HG03342 (cell line): ENCODE data around the gene TGM3.

Source experiments
- ATAC-seq: cut with Tn5 transposase; IDR thresholded peaks from one replicate; pipeline ENCODE4 v1.9.1; 2021; ENCODE audit warnings: mild to moderate bottlenecking, moderate library complexity; ENCODE audit not compliant: unreplicated experiment

The TGM3 gene

GRCh38 chr20:2305029-2305428, 9.2 kb downstream of the TGM3 start:
- no peak for ATAC-seq

DNA sequence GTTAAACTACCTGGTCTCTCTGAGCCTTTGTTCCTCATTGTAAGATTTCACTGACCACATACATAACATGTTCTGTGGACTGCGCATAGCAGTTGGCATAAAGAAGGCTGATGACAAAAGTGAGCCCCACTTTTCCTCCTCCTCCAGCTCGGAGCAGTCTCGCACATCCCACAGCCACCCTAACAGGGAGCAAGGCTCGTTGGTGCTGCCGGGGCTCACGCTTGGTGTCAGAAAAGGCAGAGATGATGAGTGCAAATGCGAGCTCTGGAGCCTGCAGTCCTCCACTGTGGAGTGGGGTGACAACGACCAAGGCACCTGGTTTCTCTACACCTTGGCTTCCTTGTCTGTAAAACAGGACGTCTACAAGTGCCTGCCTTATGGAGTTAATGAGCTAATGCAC, 9.7 kb downstream of the TGM3 start:
- ATAC-seq, result no peak

DNA sequence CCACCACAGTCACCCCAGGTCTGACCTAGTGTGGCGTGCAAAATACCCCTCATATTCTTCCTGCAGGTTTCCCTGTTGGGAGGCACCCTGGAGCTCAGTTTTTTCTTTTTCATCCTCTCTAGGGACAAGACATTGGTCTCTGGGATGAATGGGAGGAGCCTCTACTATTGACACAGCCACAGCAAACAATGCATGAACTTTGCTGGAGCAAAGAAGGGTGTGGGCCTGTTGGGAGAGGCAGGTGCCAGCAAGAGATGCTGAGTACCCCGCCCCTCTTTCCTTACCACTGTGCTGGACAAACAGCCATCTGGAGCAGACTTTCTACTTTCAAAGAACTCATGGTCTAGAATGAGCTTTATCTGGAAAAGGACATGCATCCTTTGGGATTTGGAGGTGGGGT, 10.1 kb downstream of the TGM3 start:
- ATAC-seq, result no peak

DNA sequence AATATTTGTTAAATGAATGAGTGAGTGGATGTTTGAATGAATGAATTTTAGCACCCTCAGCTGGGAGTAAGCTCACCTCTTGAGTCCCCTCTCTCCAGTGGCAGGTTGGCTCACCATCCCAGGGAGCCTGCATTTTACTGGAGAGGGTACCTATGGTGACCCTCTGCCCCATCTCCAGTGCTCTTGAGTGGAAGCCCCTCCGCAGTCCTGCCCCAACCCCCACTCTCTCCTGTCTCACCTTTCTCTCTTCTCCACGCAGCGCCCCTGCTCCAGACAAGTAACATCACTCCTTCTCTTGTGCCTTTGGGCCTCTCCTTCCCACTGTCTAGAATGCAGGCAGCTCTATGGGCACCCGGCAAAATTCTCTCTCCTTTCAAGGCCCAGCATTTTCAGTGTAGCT, 11.3 kb downstream of the TGM3 start:
- ATAC-seq, result no peak

DNA sequence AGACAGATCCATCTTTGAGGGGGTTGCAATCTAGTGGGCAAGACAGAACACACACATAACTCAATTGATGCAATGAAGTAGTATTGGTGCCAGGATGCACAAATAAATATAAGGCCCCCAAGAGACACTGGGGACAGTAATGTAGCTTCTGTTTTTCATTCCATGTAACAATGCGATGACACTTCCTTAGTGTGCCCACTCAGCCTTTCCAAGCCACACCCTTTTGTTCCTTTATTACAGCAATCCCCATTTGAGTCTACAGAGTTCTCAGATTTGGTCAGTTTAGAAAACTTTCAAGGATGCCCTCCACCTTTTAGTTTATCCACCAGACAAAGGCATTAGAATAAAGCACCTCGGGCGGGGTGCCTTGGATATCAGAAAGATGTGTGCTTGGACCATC, 15.5 kb downstream of the TGM3 start:
- ATAC-seq, result no peak

DNA sequence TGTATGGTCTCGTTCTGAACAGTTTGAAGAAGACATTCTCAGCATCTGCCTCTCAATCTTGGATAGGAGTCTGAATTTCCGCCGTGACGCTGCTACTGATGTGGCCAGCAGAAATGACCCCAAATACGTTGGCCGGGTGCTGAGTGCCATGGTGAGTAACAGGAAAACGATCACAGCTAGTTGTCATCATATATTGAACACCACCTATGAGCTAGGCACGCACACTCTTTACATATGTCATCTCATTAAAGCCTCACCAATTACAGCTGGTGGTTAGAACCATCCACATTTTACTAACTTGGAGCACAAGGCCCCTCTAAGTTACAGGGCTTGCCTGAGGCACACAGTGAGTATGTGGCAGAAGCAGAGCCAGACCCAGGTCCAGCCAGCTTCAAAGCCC, 17.1 kb downstream of the TGM3 start:
- no peak for ATAC-seq

DNA sequence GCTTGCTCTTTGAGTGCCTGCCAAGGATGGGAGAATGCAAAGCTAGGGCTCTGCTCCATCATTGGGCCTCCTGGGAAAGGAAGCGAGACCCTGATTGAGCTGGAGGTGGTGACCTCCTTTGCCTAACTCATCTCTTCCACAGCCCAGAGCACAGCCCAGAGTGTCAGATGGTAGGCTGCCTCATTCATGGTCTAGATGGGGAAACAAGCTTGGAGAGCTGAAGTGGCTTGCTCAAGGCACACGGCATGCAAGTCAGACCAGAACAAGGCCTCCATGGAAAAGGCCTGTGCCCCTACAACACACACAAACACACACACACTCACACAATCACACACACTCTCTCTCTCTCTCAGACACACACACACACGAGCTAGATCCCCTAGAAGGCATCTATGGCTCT, 17.5 kb downstream of the TGM3 start:
- ATAC-seq, result no peak

DNA sequence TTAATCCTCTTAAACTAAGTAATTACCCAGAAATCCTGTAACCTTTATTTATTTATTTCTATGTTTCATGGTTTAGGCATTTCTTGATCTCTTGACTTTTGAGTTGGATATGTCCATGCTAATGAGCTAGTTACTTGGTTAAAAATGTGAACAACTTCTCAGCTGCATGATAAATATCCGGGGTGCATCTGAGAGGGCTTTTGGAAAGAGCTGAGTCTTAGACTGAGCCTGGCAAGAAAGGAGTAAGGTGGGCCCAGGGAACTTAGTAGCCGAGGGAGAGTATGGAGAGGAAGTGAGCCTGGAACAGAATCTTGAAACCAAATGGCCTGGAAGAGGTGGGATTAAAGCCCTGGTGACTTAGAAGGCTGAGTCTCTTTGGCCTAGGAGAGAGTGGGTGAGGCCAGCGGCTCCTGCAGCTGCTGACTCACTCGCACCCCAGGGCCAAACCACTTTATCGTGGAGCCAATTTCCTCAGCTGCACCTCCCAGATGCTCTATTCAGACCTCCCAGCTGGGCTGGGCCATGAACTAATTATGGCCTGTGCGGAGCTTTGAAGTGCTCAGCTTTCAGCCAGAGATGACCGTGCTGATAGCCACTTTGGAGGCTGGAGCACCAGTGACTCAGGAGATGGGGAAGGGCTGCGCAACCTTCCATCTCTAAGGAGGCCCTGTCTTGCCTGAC, 19.1 kb downstream of the TGM3 start:
- ATAC-seq, result no peak

DNA sequence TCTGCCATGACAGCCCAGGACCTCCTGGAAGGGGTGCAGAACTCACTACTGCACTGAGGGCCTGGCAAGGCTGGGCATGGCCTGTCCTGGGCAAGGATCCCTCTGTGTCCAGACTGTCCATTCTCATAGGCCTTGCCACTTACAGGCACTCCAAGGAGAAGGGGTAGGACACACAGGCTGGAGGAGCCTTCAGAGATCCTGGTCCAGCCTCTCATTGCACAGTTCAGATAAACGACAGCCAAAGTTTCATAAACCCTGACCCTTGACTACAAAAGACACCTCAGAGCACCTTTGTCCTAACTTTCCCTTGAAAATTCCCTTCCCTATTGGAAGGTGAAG, 19.6 kb downstream of the TGM3 start:
- ATAC-seq, result no peak

DNA sequence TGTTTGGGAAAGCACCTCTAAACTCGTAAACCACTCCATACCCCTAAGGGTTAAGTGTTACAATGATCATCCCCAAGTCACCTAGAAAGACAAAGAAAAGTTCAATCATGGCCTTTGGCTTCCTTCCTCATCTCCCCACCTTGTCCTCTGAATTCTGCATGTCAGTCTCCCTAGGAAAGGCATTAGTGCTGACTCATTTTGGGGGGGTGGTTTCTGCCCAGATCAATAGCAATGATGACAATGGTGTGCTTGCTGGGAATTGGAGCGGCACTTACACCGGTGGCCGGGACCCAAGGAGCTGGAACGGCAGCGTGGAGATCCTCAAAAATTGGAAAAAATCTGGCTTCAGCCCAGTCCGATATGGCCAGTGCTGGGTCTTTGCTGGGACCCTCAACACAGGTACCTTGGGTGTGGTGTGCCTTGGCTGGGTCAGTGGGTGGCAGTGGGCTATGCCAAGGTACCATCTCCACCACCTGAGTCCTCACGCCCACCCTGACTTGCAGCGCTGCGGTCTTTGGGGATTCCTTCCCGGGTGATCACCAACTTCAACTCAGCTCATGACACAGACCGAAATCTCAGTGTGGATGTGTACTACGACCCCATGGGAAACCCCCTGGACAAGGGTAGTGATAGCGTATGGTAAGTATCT, 21.2 kb downstream of the TGM3 start:
- no peak for ATAC-seq

GRCh38 chr20:2320813-2321658, 25.2 kb downstream of the TGM3 start:
- no peak for ATAC-seq

DNA sequence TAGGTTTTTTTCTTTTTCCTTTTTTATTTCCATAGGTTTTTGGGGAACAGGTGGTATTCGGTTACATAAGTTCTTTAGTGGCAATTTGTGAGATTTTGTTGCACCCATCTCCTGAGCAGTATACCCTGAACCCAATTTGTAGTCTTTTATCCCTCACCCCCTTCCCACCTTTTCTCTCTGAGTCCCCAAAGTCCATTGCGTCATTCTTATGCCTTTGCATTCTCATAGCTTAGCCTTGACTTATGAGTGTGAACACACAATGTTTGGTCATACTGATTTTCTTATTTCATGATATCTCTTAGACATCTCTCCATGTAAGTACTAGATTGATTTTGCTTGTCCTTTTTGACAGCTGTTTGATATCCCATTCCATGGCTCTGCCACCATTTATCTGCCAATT, 27.2 kb downstream of the TGM3 start:
- no peak for ATAC-seq

DNA sequence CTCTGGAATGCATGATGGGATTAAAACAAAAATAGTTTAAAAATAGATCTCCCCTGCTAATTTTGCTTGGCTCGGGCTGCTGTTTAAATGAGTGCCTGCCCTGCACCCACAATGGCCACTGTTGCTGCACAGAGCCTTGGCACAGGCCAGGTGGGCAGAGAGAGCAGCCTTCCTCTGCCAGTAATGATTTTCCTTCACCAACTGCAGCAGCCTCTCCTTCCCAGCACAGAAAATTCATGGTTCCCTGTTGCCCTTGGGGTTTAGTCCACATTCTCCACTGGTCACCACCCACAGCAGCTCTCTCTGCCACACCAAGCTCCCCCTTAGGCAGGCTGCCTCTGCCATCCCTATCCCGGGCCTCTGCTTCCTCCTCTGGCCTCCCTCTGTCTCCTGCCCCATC, 30.2 kb downstream of the TGM3 start:
- ATAC-seq, result no peak

GRCh38 chr20:2327620-2328555, 32.1 kb downstream of the TGM3 start:
- ATAC-seq, result no peak

- no peak for ATAC-seq
Observed at GRCh38 chr20:2329286-2329685, 33.5 kb downstream of the TGM3 start.

DNA sequence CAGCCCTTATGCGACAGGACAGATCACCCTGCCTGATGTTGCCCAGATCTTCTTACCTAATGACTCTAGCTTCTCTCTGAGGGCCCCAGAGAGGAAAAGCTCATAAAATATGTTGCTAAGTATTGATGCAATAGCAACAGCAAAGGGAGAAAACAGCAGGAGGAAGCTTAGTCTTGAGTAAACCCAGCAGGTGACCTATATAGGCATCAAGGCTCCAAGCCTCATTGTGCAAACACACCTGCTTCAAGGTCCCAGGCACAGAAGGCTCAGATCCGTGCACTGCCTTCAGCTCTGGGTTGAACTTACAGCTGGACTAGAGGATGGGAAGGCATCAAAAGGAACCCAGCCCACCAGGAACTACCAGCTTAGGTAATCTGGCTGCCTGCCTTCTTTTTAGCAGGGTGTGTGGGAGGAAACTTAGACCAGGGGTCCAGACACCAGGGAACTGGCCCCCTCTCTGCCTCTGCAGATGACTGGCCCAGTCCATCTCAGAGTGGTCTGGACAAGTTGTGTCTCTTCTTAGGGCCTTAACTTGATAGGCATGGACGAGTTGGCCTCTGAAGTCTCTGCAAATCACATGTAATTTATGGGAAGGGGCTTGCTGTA, 34.4 kb downstream of the TGM3 start:
- no peak for ATAC-seq

DNA sequence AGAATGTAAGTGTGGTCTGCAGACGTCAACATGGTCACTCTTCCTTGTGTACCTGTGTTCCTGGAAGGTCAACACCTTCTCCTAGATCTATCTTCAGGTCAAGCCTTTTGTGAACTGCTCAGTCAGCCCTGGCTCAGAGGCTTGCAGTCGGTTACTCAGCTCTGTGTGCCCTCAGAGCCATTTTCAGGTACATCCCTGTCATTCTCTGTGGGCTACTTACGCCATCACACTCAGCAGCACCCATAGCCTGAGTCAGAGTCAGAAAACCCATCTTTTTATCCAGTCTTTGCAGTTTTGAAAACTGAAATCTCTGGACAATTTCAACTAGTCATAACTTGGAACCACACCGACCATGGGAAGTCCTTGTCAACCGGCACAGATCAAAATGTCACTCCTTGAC, 35.3 kb downstream of the TGM3 start:
- ATAC-seq, result no peak

DNA sequence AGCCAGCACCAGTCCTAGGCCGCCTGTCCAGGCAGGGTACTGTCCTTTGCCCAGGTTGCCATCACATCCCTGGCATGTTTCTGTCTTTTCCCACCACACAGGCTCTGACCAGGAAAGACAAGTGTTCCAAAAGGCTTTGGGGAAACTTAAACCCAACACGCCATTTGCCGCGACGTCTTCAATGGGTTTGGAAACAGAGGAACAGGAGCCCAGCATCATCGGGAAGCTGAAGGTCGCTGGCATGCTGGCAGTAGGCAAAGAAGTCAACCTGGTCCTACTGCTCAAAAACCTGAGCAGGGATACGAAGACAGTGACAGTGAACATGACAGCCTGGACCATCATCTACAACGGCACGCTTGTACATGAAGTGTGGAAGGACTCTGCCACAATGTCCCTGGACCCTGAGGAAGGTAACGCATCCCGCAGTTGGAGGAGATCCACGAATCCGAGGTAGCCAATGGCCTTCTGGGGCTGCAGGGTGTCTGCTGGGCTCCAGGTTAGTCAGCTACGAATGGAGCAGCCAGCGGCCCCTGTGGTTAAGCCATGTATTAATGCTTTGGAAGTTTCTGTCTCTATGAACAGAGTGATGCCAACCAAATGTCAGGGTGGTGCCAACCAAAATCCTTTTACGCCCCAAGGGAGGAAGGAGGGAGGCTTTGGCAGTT, 36.2 kb downstream of the TGM3 start:
- ATAC-seq, result no peak

DNA sequence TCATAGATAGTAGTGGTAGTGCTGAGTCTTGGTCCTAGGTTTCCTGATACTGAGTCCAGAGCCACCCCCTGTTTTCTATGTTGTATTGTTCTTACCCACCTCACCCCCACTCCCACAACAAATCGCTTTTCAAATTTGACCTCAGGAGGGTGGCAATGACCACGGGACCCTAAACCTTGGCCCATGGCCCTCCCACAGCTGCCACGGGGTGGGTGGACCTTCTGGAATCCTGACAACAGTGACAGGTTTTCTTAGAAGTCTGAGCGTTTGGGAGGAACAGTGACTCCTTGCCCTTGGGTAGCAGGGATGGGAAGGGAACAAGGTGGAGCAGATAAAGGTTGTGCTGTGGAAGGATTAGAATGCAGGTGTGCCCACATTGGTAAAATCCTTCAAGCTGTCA, 36.9 kb downstream of the TGM3 start:
- ATAC-seq, result no peak

GRCh38 chr20:2333821-2334220, 38.0 kb downstream of the TGM3 start:
- no peak for ATAC-seq
